NCI-H128 (cell line): ENCODE data around the gene NBDY.

Source experiments
- DNase-seq: peaks from one replicate; lab custom pipeline; 2025; ENCODE audit not compliant: unreplicated experiment; lab: John Stamatoyannopoulos, UW

Gene NBDY

GRCh38 chrX:56784666-56785065 lies 55.6 kb downstream of the NBDY start:
- no peak for DNase-seq

DNA sequence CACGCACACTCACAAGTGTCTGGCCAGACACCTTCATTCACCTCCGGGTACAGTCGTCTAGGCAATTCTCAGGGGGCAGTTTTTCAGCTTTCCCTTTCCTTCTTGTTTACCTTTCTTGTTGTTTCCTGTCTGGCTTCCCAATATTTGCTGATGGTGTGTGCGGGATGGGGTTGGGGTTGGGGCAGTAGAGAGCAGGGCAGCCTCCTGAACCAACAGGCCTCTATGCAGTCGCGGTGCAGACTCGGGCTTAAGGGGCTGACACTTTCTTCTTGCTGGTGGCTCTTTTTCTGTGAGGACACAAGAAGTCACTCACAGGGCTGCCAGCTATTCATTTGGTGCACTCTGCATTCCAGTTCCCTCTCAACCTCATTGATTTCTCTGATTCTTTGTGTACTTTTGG lies 56.4 kb downstream of the NBDY start:
- no peak for DNase-seq

DNA sequence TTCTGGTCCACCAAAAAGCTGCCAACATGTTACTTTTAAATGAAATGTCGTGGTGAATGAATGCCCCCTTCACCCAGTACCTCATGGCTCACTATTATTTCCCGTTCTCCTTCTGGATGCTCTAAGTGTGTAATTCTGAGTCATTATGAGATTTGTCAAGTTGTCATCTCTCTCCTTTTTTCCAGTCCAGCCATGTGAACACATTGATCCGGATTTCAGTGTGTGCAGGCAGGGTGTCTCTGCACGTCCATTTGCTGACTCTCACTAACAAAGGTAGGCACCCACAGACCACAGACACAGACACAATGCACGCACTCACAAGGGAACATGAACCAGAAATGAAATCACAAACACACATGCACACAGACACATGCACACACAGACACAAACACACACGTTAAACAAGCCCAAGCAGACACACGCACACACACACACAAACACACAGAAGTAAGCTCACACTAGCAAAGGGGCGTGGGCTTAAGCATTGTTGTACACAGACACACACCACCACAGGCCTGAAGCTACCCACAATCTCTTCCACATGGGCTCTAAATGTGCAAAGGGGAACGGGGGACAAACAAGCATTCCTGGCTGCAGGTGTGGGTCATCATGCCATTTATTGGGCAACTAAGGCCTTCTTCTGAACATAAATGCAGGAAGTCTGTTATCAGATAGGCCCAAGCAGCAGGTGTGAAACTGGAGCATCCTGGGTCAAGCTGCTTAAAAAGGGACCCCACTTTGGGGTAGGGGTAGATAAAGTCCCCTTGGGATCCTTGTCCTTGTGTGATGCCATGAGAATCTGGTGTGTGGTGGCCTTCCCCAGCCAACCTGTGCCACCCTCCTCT lies 58.1 kb downstream of the NBDY start:
- DNase-seq, result no peak

DNA sequence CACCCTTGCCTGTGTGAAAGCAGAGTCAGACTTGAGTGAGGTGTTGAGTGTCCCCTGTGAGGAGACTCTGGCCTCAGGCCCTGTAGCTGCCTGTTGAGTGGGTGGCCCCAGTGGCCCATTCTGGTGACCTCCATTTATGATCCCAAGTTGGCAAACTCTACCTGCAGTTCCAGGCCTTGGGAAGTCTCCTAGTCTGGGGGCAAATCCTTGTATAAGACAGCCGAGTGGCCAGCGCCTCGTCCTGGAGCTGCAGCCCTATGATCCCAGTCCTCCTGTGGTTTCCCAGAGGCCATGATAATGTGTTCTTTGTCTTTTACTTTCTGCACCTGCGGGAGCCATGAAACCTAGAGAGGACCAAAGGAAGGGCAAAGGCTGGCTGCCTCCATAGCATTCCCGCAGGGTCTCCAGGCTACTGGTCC lies 58.7 kb downstream of the NBDY start:
- no peak for DNase-seq

DNA sequence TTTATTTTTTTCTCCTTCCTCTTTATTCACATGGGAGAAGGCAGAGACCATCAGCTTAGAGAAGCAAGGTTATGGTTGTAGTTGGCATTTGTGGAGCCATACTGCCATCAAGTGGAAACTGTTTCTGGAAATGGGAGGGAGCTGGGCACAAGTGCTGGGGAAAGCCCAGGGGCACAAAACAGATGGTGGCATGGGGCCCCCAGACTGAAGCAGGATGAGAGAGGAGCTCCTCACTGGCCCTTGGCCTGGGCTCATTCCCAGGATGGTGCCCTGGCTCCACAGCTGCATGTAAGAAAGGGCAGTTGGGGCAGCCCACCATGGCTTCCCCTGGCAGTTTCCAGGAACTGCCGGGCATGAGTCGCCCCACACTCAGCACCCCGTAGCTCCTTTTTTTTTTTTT lies 59.2 kb downstream of the NBDY start:
- DNase-seq, result no peak

GRCh38 chrX:56788717-56789122 lies 59.7 kb downstream of the NBDY start:
- no peak for DNase-seq

DNA sequence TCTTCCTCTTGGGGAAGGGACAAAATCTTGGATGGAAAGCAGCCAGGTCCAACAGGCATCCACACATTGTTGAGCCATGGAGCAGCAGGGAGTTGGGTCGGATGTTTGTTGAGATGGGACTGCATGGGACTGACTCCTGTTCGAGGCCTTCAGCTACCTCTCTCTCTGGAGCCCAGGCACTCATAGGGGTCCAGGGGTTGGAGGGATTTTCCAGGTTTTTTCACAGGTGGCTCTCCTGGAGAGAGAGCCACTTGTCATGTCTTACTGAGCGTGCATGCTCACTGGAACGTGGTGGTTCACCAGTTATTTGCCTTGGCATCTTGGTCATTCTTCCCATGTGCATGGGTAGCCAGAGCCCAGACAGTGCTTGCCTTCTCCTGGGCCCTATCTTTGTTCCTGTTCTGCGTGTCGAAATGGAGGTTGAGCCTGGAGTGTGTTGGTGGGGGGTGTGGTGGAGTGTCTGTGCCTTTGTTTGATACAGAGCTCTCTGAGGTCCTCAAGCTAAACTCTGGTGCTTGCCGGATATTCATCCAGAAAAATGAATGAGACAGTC lies 60.6 kb downstream of the NBDY start:
- DNase-seq, result no peak

DNA sequence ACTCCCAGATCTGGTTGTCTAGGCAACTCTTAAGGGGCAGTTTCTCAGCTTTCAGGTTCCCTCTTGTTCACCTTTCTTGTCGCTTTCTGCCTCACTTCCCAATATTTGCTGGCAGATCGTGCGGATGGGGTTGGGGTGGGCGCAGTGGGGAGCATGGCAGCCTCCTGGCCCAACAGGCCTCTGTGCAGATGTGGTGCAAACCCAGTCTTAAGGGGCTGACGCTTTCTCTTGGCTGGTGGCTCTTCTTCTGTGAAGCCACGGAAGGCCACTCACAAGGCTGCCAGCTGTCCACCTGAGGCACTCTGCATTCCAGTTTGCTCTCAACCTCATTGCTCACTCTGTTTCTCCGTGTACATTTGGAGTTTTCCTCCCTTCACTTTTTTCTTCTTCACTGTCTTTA lies 61.7 kb downstream of the NBDY start:
- DNase-seq, result no peak

GRCh38 chrX:56791456-56791855 lies 62.4 kb downstream of the NBDY start:
- DNase-seq, result no peak

DNA sequence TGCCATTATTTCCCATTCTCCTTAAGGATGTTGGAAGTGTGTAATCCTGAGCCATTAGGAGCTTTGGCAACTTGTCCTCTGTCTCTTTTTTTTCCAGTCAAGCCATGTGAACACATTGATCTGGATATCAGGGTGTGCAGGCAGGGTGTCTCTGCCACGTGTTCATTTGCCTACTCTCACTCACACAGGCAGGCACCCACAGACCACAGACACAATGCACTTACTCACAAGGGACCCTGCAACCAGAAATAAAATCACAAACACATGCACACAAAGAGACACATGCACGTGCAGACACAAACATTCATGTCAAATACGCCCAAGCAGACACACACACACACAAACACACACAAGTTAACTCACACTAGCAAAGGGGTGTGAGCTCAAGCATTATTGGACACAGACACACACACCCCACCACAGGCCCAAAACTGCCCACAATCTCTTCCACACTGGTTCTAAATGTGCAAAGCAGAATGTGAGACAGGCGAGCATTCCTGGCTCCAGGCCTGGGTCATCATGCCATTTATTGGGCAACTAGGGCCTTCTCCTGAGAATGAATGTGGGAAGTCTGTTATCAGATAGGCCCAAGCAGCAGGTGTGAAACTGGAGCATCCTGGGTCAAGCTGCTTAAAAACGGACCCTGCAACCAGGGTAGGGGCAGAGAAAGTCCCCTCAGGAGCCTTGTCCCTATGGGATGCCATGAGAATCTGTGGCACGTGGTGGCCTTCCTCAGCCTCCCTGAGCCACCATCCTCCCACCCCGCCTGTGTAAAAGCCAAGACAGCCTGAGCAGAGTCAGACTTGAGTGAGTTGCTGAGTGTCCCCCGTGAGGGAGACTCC lies 63.4 kb downstream of the NBDY start:
- no peak for DNase-seq

DNA sequence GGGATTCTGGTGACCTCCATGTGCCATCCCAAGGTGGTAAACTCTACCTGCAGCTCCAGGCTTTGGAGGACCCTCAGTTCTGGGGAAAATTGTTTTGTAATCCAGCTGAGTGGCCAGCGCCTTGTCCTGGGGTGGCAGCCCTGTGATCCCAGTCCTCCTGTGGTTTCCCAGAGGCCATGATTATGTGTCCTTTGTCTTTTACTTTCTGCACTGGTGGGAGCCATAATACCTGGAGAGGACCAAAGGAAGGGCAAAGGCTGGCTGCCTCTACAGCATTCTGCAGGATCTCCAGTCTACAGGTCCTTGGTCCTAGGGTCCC lies 64.0 kb downstream of the NBDY start:
- DNase-seq, result no peak

- DNase-seq, result no peak
Observed at GRCh38 chrX:56793521-56794320, 64.7 kb downstream of the NBDY start.

DNA sequence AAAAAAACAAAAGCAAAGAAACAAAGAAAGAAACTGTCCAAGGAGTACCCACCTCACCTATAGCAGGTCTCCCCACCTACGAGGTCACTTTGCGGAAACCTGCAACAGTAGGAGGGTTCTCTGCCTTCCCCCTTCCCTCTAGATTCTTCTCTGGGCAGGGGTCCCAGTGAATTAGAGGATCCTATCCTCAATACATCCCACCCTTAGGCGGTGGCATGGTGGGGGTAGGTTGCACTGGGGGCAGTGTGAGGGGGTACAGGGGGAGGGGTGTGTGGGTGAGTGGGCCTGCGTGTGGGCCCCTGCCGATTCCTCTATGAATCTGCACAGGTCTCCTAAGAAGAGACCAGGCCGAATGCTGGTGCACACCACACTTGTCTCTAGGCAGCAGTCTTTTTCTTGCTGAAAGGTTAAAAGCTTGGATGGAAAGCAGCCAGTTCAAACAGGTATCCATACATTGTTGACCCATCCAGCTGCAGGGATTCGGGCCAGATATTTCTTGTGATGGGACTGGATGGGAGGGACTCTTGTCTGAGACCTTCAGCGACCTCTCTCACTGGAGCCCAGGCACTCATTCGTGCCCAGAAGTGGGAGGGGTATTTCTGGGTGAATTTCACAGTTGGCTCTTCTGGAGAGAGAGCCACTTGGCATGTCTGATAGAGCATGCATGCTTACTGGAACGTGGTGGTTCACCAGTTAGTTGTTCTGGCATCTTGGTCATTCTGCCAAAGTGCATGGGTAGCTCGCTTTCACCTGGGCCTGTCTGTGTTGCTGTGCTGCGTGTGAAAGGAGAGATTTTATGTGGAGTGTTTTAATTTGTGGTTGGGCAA lies 65.6 kb downstream of the NBDY start:
- DNase-seq, result no peak

GRCh38 chrX:56795309-56795868 lies 66.3 kb downstream of the NBDY start:
- DNase-seq, result no peak

DNA sequence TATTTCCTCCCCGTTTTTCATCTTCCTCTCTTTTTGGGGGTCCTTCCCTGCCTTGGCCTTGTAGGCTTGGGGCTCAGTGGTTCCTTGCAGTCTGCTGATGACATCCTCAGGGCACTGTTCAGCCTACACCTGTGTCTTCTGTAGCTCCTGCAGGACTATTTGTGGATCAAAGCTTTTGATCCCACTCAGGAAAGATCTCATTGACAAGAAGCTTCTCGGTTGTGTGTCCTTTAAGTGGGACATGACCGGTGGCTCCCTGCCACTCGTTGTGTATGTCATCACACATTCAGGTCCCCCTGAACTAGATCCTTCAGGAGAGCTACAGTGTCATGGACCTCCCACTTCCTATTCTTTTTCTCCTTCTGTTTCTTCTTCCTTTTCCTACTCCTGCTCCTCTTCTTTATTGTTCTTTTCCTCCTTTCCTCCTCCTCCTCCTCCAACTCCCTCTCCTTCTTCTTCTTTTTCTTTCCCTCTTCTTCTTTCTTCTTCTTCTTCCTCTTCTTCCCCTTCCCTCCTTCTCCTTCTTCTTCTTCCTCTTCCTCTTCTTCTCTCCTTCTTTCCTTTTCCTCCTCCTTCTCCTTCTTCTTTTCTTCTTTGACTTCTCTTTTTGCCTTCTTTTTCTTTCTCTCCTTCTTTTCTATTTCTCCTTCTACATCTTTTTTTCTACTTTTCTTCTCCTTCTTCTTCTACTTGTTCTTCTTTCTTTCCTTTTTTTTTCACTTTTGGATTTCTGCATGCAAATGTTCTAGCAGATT lies 67.8 kb downstream of the NBDY start:
- no peak for DNase-seq

GRCh38 chrX:56797574-56798338 lies 68.7 kb downstream of the NBDY start:
- DNase-seq, result no peak

- no peak for DNase-seq
Observed at GRCh38 chrX:56798339-56798711, 69.3 kb downstream of the NBDY start.

DNA sequence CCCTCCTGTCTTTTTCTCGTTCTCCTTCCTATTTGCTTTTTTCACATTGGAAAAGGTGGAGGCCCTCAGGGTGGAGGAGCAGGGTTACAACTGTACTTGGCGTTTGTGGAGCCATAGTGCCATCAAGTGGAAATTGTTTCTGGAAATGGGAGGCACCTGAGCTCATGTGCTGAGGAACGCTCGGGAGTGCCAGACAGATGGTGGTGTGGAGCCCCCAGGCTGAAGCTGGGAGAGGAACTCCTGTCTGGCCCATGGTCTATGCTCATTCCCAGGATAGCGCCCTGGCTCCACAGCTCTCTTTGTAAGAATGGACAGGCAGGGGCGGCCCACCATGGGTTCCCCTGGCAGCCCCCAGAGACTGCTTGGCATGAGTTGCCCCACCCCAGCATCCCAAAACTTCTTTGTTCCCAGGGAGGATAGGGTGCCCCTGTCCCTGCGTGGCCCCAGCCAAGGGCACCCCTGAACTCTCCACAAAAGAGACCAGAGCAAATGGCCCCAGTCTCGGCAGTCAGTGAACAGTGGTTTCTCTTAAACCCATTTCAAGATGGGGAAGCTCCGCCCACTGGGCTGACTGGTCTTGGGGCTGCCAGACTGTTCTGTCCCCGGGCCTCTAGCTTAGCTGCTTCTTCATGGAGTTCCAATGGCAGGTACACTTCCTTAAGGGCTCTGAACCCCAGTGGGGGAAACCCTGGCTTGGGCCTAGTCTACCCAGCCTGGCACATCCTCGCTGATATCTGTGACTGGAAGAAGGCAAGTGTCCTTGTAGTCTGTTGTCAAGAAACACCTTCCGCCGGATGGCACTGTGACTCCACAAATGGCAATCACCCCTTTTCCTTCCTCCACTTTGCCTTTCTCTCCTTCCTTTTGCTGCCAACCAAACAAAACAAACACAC lies 70.1 kb downstream of the NBDY start:
- no peak for DNase-seq
